GM06990 (cell line): ENCODE data around the gene CEP57L1.
"Not testable (repeated sequence)": the region's sequence is repeated elsewhere in the genome, so short reads cannot be mapped to it uniquely, and the experiment has no call there.

Experiments
- DNase-seq: peaks from one replicate; pipeline ENCODE4 v3.0.0-alpha.2; 2011; ENCODE audit not compliant: insufficient read length; ENCODE audit errors: extremely low read depth
- H3K27me3 ChIP-seq: replicated peaks from 2 replicates; pipeline ENCODE4 v1.6.0; 2011; ENCODE audit warnings: low read length; ENCODE audit not compliant: control insufficient read depth, insufficient read depth
- H3K36me3 ChIP-seq: 2 replicates; pipeline ENCODE4 v1.5.1; 2011; ENCODE audit warnings: low read length; ENCODE audit not compliant: control insufficient read depth, insufficient read depth
- H3K4me3 ChIP-seq: replicated peaks from 2 replicates; pipeline ENCODE4 v1.5.1; 2011; ENCODE audit warnings: low read depth, mild to moderate bottlenecking, control low read depth, low read length
- CTCF ChIP-seq: IDR thresholded peaks from 2 replicates; pipeline ENCODE4 v1.5.1; 2011; ENCODE audit warnings: low read length, control low read depth, mild to moderate bottlenecking, inconsistent platforms; ENCODE audit not compliant: insufficient read depth, poor library complexity, severe bottlenecking

CEP57L1 gene

GRCh38 chr6:109139109-109139508 lies 43.8 kb downstream of the CEP57L1 start:
- no peak for DNase-seq
- no peak for TF ChIP-seq CTCF
- no peaks in the 10 kb centered on the region for H3K36me3 ChIP-seq
- no peaks in the 10 kb centered on the region for H3K27me3 ChIP-seq
- H3K4me3 ChIP-seq: no peak overlapping the region

DNA sequence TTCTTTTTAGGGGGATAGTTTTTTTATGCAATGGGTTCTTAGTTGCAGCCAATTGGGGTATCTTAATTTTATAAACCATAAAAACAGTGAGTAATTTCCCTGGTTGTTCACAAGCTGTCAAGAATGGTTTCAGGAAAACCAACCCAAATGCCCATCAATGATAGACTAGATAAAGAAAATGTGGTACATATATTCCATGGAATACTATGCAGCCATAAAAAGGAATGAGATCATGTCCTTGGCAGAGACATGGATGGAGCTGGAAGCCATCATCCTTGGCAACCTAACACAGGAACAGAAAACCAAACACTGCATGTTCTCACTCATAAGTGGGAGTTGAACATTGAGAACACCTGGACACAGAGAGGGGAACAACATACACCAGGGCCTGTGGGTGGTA lies 46.8 kb downstream of the CEP57L1 start:
- not testable (repeated sequence) for DNase-seq, H3K4me3 ChIP-seq, H3K36me3 ChIP-seq, H3K27me3 ChIP-seq

GRCh38 chr6:109143191-109143590 lies 47.9 kb downstream of the CEP57L1 start:
- Histone ChIP-seq H3K27me3 (no peaks in the 10 kb centered on the region), H3K4me3 (no peak overlapping the region), H3K36me3 (no peaks in the 10 kb centered on the region)
- no peak for TF ChIP-seq CTCF
- DNase-seq: no peak

DNA sequence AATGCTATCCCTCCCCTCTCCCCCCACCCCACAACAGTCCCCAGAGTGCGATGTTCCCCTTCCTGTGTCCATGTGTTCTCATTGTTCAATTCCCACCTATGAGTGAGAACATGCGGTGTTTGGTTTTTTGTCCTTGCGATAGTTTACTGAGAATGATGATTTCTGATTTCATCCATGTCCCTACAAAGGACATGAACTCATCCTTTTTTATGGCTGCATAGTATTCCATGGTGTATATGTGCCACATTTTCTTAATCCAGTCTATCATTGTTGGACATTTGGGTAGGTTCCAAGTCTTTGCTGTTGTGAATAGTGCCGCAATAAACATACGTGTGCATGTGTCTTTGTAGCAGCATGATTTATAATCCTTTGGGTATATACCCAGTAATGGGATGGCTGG lies 52.9 kb downstream of the CEP57L1 start:
- DNase-seq, H3K36me3 ChIP-seq, H3K27me3 ChIP-seq, H3K4me3 ChIP-seq: not testable (repeated sequence)

- not testable (repeated sequence) for H3K4me3 ChIP-seq, H3K27me3 ChIP-seq, DNase-seq, H3K36me3 ChIP-seq
These were observed 53.4 kb downstream of the CEP57L1 start for GRCh38 chr6:109148716-109149115.

- Histone ChIP-seq H3K4me3 (no peak overlapping the region), H3K36me3 (no peaks in the 10 kb centered on the region), H3K27me3 (no peaks in the 10 kb centered on the region)
- TF ChIP-seq CTCF: no peak
- DNase-seq: no peak
These were observed 58.4 kb downstream of the CEP57L1 start for GRCh38 chr6:109153752-109154151.

- no peak for TF ChIP-seq CTCF
- no peak for DNase-seq
- H3K4me3 ChIP-seq: no peak overlapping the region
These were observed 69.0 kb downstream of the CEP57L1 start for GRCh38 chr6:109164331-109164730.

More at GRCh38 chr6:109164331-109164730, 69.0 kb downstream of the CEP57L1 start:
- Histone ChIP-seq H3K36me3 (no peaks in the 10 kb centered on the region; the same call in 1 of the 2 replicates), H3K27me3 (no peaks in the 10 kb centered on the region)
